HL-60/S4 treated with retinoic acid at 250 ng/mL for 4 days and 3 days (cell line): ENCODE measurements around the gene CCDC178.
"Not testable (repeated sequence)": the region's sequence is repeated elsewhere in the genome, so short reads cannot be mapped to it uniquely, and the experiment has no call there.

ENCODE experiments used
- in situ Hi-C: fragments of 300-500 bp; cut with MboI; formaldehyde crosslinking; loops from 2 replicates; pipeline ENCODE4 v1.7.0; 2022; ENCODE audit warnings: low sequenced_read_pairs

CCDC178 gene

DNA sequence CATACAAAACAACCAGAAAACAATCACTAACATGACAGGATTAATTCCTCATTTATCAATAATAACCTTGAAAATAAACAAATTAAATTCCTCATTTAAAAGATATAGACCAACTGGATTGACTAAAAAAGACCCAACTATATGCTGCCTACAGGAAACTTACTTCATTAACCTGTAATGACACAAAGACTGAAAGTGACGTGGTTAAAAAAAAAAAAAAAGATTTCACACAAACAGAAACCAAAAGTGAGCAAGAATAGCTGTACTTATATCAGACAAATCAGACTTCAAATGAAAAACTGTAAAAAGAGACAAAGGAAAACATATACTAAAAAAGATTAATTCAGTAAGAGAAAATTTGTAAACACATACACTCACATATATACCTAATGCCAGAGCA lies 201.2 kb downstream of the CCDC178 start:
- in situ Hi-C loops: no loop called here

DNA sequence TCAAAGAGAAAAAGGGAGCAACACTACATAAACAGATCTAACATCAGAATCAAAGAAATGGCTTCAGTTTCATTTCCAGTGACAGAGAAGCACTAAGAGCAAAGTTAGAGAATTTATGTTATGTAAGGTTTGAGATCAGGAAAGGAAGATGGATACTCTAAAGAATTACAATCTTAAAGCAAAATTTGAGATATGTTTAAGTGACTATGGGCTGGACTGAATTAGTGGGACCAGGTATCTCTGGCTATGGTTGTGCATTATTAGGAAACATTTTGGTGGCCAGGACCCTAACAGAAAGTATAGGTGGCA lies 208.2 kb downstream of the CCDC178 start:
- in situ Hi-C loops: no loop called here

DNA sequence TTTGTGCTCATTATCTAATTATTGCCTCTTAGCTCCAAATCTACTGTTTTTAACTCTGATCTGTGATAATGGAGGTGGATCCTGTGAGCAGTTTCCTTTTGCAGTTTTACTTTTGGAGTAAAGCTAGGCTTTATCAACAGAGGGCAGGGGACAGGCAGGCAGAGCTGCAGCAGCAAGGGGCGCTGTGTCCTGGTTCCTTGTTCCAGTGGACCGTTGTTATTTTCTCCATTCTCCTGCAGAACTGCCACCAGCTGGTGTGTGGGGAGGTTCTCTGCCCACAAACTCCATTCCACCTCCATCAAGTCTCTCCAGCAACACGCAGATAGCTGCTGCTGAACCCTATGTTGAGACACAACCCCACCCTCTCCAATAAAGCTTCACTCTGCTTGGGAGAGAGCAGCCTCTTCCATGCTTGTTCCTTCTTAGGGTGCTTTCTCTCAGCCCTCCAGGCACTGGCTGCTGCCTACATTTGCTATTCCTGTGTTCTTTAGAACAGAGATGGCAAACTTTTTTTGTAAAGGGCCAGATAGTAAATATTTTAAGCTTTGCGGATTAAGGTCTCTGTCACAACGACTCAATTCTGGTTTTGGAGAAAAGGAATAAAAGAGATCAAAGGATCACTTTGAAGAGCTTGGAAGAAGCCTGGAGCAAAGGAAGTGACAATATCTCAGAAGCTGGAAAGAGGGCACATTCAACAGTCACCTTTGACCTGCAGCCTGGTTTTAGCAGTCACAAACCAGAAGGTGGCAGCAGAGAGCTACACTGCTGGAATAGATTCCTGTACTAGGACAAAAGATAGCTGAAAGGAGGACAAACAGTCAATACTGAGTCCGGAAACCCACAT lies 208.8 kb downstream of the CCDC178 start:
- in situ Hi-C loops: no loop called here

DNA sequence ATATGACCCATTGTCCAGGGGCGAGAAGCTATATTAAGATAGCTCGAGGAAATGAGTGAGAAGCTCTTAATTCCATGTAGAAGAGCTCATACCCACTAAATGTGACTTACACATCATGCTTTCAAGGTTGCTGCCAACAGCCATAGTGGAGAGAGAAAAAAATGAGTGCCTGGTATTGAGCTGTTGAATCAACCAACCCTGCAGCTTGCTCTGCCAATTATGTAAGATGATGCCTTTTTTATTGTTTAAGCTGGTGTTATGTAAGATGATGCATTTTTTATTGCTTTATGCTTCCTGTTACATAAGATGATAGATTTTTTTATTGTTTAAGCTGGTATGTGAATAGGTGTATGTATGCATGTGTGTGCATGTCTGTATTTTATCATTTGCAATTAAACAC lies 228.2 kb downstream of the CCDC178 start:
- in situ Hi-C loops: no loop called here

DNA sequence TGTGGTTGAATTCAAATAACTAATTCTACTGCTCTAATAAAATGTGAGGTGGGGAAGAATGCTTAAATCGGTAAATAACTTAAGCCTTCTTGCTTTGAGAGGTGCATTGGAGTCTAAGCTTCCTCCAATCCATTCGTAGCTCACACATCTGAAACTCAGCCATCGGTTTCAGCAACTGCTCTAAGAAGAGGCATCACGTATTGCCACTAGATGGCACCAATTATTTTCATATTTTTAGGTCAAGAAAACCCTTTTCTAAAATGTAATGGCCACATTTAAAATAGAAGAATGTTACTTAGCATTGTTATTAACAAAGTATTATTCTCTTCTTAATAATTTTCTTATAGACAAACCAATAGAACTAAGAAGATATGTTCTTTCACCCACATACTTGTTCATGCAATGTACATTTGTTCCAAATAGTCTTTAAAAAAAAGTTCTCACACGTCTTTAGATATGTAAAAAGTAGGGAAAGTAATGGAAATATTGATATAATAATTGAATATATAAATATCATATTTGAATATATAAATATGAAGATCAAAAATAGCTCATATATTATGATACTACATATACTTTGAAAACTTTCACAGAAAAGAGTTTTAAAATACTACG lies 229.8 kb downstream of the CCDC178 start:
- in situ Hi-C loops: no loop called here

DNA sequence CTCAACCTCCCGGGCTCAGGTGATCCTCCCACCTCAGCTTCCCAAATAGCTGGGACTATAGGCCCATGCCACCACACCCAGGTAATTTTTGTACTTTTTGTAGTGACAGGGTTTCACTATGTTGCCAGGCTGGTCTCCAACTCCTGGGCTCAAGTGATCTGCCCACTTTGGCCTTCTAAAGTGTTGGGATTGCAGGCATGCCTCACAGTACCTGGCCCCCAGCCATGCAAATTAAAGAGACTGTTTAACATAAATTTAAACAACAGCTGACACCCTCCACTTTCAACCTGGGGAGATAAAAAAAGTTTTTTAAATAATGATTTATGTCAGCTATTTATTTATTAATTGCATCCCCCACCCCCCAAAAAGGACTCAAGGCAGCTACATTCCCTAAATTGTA lies 234.7 kb downstream of the CCDC178 start:
- in situ Hi-C loops: no loop called here

DNA sequence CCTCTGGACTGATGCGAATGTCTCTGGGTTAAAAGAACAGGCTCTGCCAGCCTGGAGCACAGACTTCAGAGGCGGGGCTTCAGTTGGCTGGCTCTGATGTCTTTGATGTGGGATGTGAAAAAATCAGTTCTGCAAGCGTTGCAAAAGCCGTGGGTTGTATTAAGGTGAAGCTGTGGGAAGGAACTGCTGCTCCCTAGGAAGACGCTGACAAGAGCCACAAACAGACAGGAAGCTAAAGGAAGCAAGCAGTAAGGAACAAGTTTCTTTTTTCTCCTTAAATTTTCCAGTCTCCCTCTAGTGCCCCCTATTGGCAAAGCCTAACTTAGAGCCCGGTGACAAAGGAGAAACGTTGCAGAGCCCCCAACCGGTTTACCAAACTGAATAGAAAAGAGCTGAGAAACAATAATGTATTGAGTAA lies 239.0 kb downstream of the CCDC178 start:
- in situ Hi-C loops: no loop called here

DNA sequence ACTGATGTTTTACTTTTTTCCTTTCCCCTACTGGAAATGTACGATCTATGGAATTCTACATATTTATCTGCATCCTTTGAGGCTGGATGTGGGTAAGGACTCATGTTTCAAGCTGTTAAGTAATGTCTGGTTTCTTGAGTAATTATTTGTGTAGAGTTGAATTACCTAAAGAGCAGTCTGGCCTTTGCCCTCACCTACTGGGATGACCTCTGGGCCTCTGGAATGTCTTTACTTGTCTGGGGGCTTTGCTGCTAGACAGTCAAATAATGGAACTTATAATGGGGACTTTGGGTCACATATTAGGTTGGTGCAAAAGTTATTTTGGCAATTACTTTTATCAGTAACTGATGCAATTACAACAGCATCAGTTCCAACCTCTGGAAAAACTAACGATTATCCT lies 244.7 kb downstream of the CCDC178 start:
- in situ Hi-C loops: no loop called here

DNA sequence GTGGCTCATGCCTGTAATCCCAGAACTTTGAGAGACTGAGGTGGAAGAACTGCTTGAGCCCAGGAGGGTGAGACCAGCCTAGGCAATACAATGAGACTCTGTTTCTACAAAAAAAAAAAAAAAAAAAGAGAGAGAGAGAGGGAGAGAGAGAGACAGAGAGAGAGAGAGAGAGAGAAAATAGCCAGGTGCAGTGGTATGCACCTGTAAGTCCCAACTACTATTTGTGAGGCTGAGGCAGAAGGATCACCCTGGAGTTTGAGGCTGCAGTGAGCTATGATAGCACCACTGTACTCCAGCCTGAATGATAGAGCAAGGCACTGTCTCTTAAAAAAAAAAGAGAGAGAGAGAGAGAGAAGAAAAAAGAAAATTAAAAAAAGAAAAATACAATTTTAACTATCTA lies 245.7 kb downstream of the CCDC178 start:
- in situ Hi-C loops: no loop called here

DNA sequence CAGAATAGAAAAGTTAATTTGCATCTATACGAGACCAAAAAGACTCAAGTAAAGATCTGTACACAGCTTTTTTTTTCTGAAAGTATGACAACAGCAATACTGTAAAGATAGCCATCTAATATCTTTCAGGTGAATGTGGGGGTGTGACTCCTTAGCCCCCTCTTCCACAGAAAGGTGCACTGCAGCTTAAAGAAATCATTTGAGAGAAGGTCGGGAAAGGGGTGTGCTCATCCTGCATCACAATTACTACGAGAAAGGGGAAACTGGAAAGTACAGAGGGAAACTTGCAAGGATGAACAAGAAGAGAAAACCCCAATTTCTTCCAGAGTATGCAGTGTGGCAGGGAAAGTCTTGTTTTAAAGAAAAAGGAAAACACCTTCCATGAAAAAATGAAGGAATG lies 255.6 kb downstream of the CCDC178 start:
- in situ Hi-C loops: no loop called here

DNA sequence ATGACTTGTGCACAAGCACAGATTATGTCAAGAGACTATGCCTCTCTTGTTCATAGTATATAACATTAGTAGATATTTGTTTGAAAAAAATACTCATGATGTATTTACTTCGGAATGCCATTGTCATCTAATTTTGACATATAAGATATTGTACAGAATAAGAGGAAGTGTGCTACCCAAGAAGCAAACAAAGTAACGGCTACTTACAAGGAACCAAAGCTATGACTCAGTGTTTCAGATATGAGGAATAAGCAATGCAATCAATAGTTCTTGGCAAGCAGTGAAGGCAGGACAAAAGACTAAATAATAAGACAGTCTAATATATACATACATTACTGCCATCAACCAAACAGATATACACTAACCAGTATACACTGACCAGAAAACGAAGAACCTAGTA lies 256.3 kb downstream of the CCDC178 start:
- in situ Hi-C loops: no loop called here

DNA sequence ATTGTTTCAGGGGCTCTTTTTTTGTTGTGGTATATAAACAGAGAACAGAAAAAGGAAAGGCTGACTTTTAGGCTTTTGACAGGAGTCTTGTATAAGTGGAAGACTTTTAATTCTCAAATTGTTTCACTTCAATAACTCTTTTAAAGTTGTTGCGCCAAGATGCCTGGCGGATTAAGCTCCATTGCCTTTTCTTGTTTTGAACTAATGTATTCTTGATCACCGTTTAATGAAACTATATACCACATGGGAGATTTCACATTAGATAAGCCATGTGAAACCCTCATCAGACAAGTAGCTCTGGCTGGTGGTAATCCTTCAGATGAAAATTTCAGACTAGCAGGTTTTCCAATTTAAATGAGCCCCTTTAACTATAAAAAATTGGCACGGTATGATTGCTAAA lies 257.4 kb downstream of the CCDC178 start:
- in situ Hi-C loops: no loop called here

DNA sequence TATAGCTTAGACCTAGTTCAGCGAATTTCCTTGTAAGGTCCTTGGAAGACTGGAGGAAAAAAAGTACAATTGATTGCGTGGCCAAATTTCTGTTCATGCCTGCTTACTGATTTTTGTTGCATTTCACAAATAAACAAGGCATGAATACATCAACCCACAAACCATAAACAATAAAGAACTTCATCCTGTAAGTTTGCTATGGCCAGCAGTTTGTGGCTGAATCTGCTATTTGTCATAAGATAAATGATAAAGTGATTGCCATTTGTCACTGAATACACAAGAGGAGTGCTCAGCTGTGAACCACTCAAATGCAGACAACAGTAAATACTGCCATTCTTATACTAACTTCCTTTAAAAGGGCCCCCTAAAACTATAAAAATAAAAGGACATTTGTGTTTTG lies 259.5 kb downstream of the CCDC178 start:
- in situ Hi-C loops: no loop called here

DNA sequence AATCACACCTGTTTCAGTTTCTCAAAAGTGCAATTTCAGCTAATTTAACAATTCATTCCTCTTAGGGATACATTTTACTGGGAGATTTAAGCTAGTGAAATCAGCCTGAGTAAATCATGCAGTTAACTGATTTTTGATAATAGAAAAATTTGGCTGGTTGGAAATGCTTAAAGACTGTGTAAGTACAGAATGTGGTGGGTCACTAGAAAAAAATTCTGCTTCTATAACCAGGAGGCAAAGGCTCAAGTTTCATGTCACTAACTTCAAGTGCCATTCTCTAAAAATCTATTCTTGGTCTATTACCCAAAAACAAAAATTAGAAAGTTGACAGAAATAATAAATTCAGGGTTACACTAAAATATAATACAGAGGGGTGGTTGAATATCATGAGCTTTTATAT lies 271.3 kb downstream of the CCDC178 start:
- in situ Hi-C loops: no loop called here

DNA sequence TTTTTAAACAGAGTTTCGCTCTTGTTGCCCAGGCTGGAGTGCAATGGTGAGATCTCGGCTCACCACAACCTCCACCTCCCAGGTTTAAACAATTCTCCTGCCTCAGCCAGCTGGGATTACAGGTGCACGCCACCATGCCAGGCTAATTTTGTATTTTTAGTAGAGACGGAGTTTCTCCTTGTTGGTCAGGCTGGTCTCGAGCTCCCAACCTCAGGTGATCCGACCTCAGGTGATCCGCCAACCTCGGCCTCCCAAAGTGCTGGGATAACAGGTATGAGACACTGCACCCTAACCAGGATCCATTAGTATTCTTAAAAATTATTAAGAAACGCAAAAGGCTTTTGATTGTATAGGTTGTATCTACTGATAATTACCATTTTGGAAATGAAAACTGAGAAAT lies 276.4 kb downstream of the CCDC178 start:
- in situ Hi-C loops: not testable (repeated sequence)

DNA sequence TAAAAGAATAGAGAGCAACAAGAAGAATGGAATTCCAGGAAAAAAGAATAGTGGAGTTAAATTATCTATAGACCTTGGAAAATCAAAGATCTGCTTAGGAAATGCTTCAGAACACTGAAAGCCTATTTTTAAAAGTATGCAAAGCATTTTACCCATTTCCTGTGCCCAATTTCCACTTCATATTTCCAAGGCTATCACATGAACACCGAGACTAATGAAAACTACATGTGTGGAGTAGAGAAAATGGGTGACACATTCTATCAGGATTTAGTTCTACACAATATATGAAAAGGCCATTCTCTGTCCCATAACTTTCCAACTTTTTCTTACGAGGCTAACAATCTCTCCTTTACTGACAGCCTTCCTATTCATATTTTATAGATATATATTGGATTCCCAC lies 279.4 kb downstream of the CCDC178 start:
- in situ Hi-C loops: no loop called here

DNA sequence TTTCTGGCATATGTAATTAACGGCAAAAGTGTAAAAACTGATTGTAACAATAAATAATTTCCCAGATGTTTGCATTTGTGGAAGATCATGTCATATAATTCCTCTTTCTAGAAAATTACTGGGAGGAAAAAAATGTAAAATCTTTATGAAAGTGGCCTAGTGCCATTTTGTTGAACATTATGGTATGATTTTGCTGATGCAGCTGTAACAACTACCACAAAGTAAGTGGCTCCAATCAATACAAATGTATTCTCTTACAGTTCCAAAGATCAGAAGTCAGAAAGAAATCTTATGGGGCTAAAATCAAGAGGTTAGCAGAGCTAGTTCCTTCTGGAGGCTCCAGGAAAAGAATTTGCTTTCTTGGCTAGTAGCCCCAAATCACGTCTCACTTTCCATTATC lies 281.4 kb downstream of the CCDC178 start:
- in situ Hi-C loops: no loop called here

DNA sequence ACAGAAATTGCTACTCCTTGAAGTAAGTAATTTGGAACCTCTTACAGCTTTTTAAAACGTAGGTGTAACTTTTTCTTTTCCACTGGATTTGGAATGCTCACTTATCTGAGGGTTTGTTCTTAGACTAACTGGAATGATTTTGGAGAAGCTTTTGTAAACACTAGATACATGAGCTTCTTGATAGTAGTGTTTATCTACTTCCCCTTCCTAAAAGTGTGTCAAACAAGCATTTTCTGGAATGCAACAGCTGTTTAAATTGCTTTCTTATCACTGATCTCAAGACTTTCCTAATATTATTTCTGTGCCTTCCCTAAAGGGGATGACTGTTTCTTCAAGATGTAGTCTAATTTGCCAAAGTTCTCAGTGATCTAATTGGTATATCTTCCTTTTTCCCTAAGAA lies 282.6 kb downstream of the CCDC178 start:
- in situ Hi-C loops: no loop called here

DNA sequence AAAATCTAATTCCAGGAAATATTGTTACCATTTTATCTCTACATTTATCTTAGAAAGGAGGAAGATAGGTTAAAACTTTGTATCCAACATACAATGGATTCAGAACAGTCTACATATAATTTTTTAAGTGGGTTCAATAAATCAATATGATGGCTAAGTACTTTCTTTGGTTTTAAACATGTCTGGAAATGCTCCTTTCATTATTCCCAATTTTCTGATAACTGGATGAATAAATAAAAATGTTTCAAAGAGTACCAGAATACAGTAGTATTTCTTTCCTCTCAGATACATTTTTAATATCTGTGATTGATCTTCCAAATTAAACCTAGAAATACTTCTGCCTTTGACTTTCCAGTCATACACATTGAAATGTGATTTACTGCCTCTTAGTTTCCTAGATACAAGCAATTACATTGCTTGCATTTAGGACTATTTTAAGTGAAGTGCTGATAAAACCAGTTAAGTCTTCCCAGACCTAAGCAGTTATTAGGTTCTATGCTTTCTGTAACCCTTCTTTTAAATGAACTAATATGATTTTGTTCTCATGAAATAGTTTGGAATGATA lies 283.5 kb downstream of the CCDC178 start:
- in situ Hi-C loops: no loop called here

DNA sequence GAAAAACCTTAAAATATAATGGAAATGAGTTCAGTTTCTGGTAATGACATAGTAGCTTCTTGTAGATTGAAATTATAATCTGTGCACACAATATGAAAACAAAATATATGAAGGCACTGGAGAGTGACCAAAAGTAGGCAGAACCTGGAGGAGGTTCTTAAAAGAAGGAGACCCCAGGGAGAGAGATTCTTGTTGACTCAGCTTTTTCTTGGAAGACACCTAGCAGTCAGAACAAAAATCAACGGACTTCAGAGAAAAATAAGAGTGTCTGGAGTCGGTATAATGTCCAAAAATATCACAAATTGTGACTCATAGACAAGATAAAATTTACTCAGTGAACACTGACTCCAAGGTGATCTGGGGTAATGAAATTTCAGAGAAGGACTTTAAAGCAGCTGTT lies 286.5 kb downstream of the CCDC178 start:
- in situ Hi-C loops: no loop called here

DNA sequence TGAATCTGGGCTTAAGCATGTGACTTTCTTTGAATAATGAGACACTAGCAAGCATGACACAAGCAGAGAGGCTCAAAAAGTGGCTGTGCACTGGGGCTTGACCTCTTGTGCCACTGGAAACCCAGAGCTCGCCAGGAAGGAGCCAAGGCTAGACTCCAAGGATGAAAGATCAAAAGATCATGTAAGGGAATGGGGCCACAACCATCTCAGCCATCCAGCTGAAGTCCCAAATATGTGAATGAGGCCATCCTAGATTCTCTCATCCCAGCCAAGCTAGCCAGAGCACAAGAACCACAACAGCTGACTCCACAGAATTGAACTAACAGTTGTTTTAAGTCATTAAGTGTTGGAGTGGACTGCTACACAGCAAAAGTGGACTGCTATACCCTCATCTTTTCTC lies 288.1 kb downstream of the CCDC178 start:
- in situ Hi-C loops: no loop called here

DNA sequence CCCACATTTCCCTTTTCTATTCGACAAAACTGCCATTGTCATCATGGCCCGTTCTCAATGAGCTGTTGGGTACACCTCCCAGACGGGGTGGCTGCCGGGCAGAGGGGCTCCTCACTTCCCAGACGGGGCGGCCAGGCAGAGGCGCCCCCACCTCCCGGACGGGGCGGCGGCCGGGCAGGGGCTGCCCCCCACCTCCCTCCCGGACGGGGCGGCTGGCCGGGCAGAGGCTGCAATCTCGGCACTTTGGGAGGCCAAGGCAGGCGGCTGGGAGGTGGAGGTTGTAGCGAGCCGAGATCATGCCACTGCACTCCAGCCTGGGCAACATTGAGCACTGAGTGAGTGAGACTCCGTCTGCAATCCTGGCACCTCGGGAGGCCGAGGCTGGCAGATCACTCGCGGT lies 292.7 kb downstream of the CCDC178 start:
- in situ Hi-C loops: not testable (repeated sequence)

DNA sequence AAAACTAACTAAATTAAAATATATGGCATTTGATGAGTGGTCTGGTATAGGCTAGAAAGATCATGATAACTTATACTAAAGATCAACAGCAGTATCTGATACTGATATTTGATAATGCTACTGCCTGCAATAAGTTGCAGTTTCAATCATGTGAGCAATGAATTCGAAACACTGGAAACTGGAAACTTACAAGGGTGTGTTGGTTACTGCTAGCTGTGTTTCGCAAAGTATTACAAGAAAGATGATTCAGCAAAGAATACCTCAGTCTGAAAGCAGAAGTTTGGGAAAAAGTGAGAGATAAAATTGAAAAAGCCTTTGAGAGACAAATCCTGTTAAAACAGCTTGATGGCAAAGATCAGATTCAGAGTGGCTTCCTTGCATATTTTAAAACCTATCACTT lies 294.5 kb downstream of the CCDC178 start:
- in situ Hi-C loops: no loop called here
